Measurements from ENCODE around the gene INCENP. TPM values are rescaled to one million over a fixed set of nuclear protein-coding genes. Genes with fewer than 3 reads are reported as not detected.
A peak's percentile ranks its signal among the peaks of the same experiment; 100 is the strongest.

Gene INCENP
- total RNA-seq, 2 experiments from 2014 or later, result 12.6 to 16.3 TPM

GRCh38 chr11:62120431-62120830 is 3.4 kb upstream of the INCENP start:
- CTCF ChIA-PET, result interaction anchor here (1.7 to 2.4 kb wide), 2 partner anchors 12 to 323 kb away, joined by 6 read pairs; no protein-coding TSS in a partner anchor
- H3K4me3 ChIP-seq (ENCODE audit: low read length), result no peak overlapping the region
- intact Hi-C loops (cut with DNase I, micrococcal nuclease), result loop anchor here in 1 of 2 experiments (5.0 to 10.0 kb wide), 4 partner anchors 438 to 1278 kb away; partner anchors contain the start of genes CCDC86, CPSF7, DAGLA and SYT7
- ATAC-seq (ENCODE audit: poor library complexity), result no peak
- Mint-ChIP-seq H3K4me1 (ENCODE audit: low read depth) (peaks cover 21% of the 10 kb centered on the region), H3K27ac (no peak overlapping the region), H3K9me3 (peaks cover 3% of the 10 kb centered on the region), H3K27me3 (no peaks in the 10 kb centered on the region), H3K36me3 (ENCODE audit: low read depth) (peaks cover 8% of the 10 kb centered on the region), H3K4me3 (no peak overlapping the region)
- peaks cover 0 to 3% of the 10 kb centered on the region in 2 experiments for H3K9me3 ChIP-seq (ENCODE audit: control insufficient read depth in 1 of 2, insufficient read depth in 1 of 2, low read length in 2 of 2)
- H3K27me3 ChIP-seq (ENCODE audit: control insufficient read depth in 1 of 2, insufficient read depth in 2 of 2, low read length in 2 of 2), result no peaks in the 10 kb centered on the region
- no peak for DNase-seq
- TF ChIP-seq CTCF (IDR thresholded peaks at IDR 0.05), result no peak
- H3K36me3 ChIP-seq (ENCODE audit: insufficient read depth, low read length), result no peaks in the 10 kb centered on the region
- H3K27ac ChIP-seq (ENCODE audit: low read depth in 1 of 2, low read length in 2 of 2), result no peak overlapping the region
- POLR2A ChIA-PET, result no interaction called here
- peaks cover 14% of the 10 kb centered on the region for H3K4me1 ChIP-seq (ENCODE audit: insufficient read depth, low read length)

- Histone ChIP-seq H3K36me3 (ENCODE audit: insufficient read depth, low read length) (no peaks in the 10 kb centered on the region), H3K27ac (ENCODE audit: low read depth in 1 of 2, low read length in 2 of 2) (no peak overlapping the region), H3K4me3 (ENCODE audit: low read length) (no peak overlapping the region), H3K9me3 (ENCODE audit: control insufficient read depth in 1 of 2, insufficient read depth in 1 of 2, low read length in 2 of 2) (no peaks in the 10 kb centered on the region), H3K27me3 (ENCODE audit: control insufficient read depth in 1 of 2, insufficient read depth in 2 of 2, low read length in 2 of 2) (no peaks in the 10 kb centered on the region), H3K4me1 (ENCODE audit: insufficient read depth, low read length) (peaks cover 17% of the 10 kb centered on the region)
- Mint-ChIP-seq H3K27me3 (no peaks in the 10 kb centered on the region), H3K4me1 (ENCODE audit: low read depth) (peaks cover 25% of the 10 kb centered on the region), H3K27ac (no peak overlapping the region), H3K36me3 (ENCODE audit: low read depth) (peaks cover 8% of the 10 kb centered on the region), H3K4me3 (no peak overlapping the region), H3K9me3 (no peaks in the 10 kb centered on the region)
- ChIA-PET POLR2A (no interaction called here), CTCF (interaction anchor here (1.7 to 2.4 kb wide), 2 partner anchors 40 to 325 kb away, joined by 3 to 6 read pairs; no protein-coding TSS in a partner anchor)
- no peak for TF ChIP-seq CTCF (IDR thresholded peaks at IDR 0.05)
- intact Hi-C loops (cut with DNase I, micrococcal nuclease), result loop anchor here in 1 of 2 experiments (5.0 to 10.0 kb wide), 4 partner anchors 440 to 1280 kb away; partner anchors contain the start of genes CCDC86, CPSF7, DAGLA and SYT7
- ATAC-seq (ENCODE audit: poor library complexity) (no peak), DNase-seq (no peak)
Observed at GRCh38 chr11:62122076-62122475, 1.7 kb upstream of the INCENP start.

GRCh38 chr11:62124186-62125113 is 639 bp downstream of the INCENP start:
- Mint-ChIP-seq H3K36me3 (ENCODE audit: low read depth) (peaks cover 28% of the 10 kb centered on the region), H3K27me3 (no peaks in the 10 kb centered on the region), H3K9me3 (no peaks in the 10 kb centered on the region), H3K4me3 (peak overlapping the region; percentile 97), H3K4me1 (ENCODE audit: low read depth) (peaks cover 30% of the 10 kb centered on the region), H3K27ac (peak overlapping the region; percentile 89)
- DNase-seq (peak in 3 of 14 experiments; percentile 17 to 31 (median 20)), ATAC-seq (ENCODE audit: poor library complexity) (no peak)
- POLR2A ChIA-PET, result interaction anchor here (1.5 to 2.0 kb wide), 4 partner anchors 12 to 233 kb away, joined by 5 to 11 read pairs (median 8); partner anchors contain the start of genes FADS3 and FTH1
- intact Hi-C loops (cut with DNase I, micrococcal nuclease), result loop anchor here in 1 of 2 experiments (5.0 to 10.0 kb wide), 5 partner anchors 442 to 1282 kb away; partner anchors contain the start of genes CCDC86, CPSF7, DAGLA and SLC3A2
- Histone ChIP-seq H3K27me3 (ENCODE audit: control insufficient read depth in 1 of 2, insufficient read depth in 2 of 2, low read length in 2 of 2) (no peaks in the 10 kb centered on the region), H3K4me1 (ENCODE audit: insufficient read depth, low read length) (peaks cover 17% of the 10 kb centered on the region), H3K4me3 (ENCODE audit: low read length) (peak overlapping the region; percentile 87), H3K27ac (ENCODE audit: low read depth in 1 of 2, low read length in 2 of 2) (no peak overlapping the region), H3K9me3 (ENCODE audit: control insufficient read depth in 1 of 2, insufficient read depth in 1 of 2, low read length in 2 of 2) (no peaks in the 10 kb centered on the region), H3K36me3 (ENCODE audit: insufficient read depth, low read length) (peaks cover 13% of the 10 kb centered on the region)
- CTCF ChIA-PET, result interaction anchor here (0.8 to 2.3 kb wide), 3 partner anchors 17 to 327 kb away, joined by 3 to 17 read pairs (median 7); no protein-coding TSS in a partner anchor
- no peak for TF ChIP-seq CTCF (IDR thresholded peaks at IDR 0.05)
